HG02763 (cell line): ENCODE results near the gene METTL23.
"Not testable (repeated sequence)": the region's sequence is repeated elsewhere in the genome, so short reads cannot be mapped to it uniquely, and the experiment has no call there.

Source experiments
- ATAC-seq: cut with Tn5 transposase; IDR thresholded peaks from one replicate; pipeline ENCODE4 v1.9.1; 2021; ENCODE audit warnings: mild to moderate bottlenecking, moderate library complexity; ENCODE audit not compliant: unreplicated experiment

METTL23 gene

GRCh38 chr17:76695059-76695831 lies 31.4 kb upstream of the METTL23 start:
- no peak for ATAC-seq

DNA sequence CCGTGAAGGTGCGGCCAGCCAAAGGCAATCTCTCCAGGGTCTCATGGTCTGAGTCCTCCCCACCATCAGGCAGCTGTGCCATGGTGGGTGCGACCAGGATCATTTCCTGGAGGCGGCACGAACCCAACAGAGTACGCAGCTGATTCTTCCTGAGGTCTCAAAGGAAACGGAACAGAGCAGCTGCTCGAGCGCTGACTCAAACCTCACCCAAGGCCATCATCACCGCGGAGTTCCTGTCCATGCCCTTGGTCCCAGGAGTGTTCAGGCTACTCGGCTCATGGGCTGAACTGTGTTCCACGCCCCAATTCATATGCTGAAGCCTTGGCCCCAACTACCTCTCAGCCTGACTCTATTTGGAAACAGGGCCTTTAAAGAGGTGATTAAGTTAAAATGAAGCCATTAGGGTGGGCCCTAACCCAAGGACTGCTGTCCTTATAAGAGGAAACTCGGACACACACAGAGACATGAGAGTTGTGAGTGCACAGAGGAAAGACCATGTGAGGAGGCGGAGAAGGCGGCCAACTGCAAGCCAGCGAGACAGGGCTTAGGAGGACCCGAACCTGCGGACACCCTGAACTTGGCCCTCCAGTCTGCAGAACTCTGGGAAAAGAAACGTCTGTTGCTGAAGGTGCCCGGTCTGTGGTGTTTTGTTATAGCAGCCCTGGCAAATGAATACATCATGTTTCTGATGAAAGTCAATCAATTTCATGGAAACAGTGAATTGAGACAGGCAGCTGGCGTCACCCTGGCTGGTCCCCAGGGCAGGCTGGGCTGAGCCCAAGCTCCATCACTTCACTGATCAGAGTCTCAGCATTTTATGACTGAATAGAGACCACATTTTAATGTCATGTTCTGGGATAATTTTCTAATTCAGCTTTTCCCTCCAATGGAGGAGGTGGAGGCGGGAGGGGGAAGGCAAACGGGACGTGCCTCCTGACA lies 29.6 kb upstream of the METTL23 start:
- ATAC-seq = no peak

DNA sequence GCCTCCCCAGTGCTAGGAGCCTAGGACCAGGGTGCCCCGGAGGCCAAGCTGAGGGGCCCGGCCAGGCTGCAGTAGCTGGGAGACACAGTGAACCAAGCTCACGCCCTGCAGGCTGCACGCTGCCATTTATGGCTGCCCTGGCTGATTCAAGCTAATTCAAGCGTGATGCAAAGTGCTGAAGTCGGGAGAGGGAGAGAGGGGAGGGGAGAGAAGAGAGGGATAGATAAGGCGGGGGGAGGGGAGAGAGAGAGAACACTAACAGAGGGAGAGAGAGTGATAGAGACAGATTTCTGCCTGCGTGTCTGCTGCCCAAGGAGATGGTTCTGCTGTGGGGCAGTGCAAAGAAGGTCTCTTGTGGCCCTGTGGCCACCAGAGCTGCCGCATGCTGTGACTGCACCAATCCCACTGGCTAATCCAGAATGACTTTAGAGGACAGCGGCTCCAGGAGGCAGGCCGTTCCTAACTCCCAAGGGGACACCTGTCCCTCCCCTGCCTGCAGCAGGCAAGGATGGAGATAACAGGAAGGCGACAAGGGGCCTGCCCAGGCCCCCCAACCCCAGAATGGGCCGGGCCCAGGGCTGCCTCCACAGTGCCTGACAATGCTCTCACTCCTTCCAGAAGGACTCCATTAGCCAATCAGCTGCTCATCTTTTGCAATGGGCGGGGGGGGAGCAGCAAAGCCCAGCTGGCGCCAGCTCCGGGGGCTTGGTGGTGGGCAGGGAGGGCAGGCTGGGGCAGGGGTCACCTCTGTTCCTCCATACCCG lies 28.8 kb upstream of the METTL23 start:
- no peak for ATAC-seq

DNA sequence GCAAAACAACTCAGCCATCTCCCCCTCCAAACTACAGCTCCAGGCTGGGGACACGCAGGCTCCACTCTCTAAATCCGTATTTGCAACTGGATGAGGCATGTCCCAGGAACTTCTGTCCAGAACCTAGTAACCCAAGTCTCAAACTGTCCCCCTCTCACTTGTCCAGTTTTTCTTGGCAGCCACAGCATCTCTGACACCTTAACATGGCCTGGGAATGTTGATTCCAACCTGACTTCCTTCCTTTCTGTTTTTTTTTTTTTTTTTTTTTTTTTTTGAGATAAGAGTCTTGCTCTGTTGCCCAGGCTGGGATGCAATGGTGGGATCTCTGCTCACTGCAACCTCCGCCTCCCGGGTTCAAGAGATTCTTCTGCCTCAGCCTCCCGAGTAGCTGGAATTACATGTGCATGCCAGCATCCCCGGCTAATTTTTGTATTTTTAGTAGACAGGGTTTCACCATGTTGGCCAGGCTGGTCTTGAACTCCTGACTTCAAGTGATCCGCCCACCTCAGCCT lies 28.1 kb upstream of the METTL23 start:
- ATAC-seq = not testable (repeated sequence)

GRCh38 chr17:76700270-76700616 lies 26.4 kb upstream of the METTL23 start:
- ATAC-seq = no peak

DNA sequence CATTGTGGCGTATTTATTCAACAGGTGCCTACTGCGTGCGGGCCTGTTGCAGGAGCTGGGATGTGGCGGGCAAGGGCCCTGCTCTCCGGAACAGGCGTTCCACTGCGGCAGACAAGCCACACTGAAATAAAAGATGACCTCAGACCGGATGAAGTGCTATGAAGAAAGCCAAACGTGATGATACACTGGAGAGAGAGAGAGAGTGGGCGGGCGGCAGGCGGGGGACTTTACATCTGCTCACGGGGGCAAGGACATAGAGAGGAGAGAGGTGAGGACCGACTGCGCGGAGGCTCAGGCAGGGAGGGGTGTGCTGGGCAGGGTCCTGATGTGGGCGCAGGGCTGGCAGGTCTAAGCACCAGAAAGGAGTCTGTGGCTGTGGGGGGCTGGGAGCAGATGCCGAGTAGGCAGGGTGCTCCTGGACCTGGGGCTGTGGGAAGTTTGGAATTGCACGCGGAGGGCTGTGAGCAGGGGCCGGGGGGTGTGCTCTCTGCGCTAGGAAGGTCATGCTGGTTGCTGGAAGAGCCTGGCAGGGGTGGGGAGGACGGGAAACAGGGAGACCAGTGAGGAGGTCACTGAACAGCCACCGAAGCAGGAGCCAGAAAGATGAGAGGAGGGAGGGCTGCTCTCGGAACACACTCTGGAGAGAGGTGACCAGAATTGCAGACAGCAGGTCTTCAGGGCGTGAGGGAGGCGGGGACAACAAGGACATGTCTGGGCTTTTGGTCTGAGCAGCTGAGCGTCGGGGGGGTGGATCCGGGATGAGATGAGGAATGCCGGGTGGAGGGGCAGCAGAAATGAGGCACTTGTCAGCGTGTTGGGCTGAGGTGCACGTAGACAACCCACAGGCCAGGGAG lies 25.8 kb upstream of the METTL23 start:
- ATAC-seq = no peak

DNA sequence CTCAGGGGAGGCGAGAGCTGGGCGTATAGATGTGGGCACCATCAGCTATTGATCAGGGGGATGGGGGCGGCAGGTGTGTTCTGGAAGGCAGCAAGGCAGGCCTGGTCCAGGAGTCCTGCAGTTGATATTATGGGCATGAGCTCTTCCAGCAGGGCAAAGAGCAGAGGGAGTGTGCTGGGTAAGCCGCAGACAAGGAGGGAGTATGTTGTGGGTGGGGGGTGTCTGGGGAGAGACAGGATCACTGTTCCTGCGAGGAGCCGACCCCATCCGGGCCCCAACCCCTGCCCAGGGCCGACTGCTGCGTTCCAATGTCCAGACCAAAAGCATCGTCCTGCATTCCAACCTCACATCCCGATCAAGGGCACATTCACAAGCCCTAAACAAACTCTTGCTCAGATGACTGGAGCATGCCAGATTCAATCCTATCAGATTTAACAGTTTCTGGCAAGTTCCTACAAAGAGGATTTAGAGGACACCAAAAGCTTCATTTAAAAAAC lies 25.1 kb upstream of the METTL23 start:
- no peak for ATAC-seq

DNA sequence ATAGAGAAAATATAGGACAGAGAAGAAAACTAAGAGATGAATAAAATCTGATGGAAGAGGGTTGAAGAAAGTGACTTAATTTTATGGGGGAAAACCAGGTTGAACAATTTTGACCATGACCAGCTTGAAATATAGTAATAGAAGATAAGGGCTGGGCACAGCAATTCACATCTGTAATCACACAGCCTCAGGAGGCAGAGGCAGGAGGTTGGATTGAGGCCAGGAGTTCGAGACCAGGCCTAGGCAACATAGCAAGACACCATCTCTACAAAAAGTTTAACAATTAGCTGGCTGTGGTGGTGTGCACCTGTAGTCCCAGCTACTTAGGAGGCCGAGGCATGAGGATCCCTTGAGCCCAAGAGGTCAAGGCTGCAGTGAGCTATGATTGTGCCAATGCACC lies 24.6 kb upstream of the METTL23 start:
- no peak for ATAC-seq

- no peak for ATAC-seq
Observed at GRCh38 chr17:76702941-76703637, 23.6 kb upstream of the METTL23 start.

- ATAC-seq = no peak
Observed at GRCh38 chr17:76704805-76705204, 21.8 kb upstream of the METTL23 start.

- no peak for ATAC-seq
Observed at GRCh38 chr17:76706817-76707216, 19.8 kb upstream of the METTL23 start.

- ATAC-seq = no peak
Observed at GRCh38 chr17:76707985-76708807, 18.4 kb upstream of the METTL23 start.

GRCh38 chr17:76709077-76709950 lies 17.3 kb upstream of the METTL23 start:
- ATAC-seq = no peak

DNA sequence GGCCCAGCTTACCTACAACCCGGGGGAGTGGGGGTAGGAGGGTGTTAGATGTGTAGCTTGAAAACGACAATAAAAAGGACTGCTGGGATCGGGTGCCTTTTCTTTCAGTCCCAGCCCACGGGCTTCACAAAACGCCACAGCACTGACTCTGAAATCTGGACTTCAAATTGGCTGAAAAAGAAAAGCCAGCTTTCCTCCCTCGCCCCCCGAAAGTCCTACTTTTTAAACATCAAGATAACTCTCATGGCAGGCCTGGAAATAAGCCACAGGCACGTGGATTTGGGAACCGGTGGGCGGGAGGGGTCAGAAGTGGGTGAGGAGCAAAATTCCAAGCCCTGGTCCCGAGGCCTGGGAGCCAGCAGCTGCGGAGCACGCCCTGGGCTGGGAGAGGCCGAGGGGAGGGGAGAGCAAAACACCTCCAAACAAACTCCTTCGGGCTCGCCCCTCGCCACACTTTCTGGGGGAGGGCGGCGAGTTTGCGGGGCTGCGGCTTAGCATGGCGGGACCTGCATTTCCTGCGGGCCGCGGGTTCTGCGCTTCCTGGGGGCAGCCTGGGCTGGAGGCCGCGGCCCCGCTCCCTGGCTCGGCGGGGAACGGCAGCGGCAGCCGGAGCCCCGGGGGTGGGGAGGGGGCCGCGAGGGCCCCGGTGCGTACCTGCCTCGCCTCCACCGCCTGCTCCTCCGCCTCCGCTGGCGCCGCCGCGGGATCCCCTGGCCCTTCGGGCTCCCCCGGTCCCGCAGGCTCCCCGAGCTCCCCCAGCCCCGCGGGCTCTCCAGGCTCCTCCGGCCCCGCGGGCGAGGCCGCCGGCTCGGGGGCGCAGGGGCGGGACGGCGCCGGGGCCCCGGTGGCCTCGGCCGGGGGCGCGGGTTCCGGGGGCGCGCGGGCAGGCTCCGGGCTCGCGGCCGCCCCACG lies 16.4 kb upstream of the METTL23 start:
- ATAC-seq = peak; percentile 18

DNA sequence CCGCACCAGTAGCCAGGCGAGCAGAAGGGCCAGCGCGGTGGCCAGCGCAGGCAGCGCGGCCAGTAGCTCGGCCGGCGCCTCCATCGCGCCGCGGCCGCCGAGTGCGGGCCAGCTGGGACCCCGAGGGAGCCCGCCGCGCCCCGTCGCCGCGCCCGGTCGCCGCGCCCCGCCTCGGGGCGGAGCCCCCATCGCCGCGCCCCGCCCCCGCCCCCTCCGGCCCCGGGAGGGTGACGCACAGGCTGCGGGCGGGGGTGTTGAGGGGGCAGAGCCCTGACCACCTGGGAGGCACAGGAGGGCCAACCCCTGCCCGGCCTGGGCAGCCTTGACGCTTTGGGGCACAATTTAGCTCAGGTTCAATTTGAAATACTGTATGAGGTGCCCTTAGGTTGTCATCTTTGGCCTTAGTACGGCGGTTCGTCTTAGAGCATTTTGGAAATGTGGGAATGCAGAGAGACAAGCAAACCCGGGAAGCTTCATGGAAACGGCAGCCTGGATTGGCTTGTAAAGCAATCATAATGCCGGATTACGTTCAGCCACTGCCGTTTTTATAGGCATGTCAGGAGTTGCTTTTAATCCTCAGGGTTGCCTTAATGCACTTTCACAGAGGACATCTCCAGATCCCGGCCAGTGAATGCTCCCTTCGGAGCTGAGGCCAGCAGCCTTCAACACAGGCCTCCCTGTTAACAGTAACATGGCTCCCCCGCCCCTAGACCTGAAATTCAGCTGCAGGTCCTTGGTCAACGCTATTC lies 15.6 kb upstream of the METTL23 start, which contains the start of gene MXRA7:
MXRA7 (minus strand) TSS at position 103 of the 749 bp plus-strand sequence; CDS start at position 84, 19 bp downstream.
- ATAC-seq = peak; percentile 50

DNA sequence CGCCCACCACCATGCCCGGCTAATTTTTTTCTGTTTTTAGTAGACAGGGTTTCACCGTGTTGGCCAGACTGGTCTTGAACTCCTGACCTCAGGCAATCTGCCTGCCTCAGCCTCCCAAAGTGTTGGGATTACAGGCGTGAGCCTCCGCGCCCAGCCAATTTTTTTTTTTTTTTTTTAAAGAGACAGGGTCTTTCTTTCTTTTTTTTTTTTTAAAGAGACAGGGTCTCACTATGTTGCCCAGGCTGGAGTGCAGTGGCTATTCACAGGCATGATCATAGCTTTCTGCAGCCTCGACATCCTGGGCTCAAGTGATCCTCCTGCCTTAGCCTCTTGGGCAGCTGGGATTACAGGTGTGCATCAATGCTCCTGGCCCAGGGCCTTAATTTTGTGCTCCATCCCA lies 14.3 kb upstream of the METTL23 start:
- not testable (repeated sequence) for ATAC-seq
